22Rv1 (cell line): Measurements from ENCODE around the gene RBMS1.
A peak's percentile ranks its signal among the peaks of the same experiment; 100 is the strongest.

Source experiments
- H3K27ac ChIP-seq: fragments of 450-650 bp; 2 replicates; pipeline ENCODE4 v1.5.1; 2017
- ZFX ChIP-seq: fragments of 450-650 bp; IDR thresholded peaks from 2 replicates; pipeline ENCODE4 v1.6.1; 2017; ENCODE audit warnings: antibody characterized with exemption, borderline replicate concordance
- TF ChIP-seq, protein P1 (sequence below): fragments of 450-650 bp; IDR thresholded peaks from 2 replicates; pipeline ENCODE4 v1.5.1; 2017; ENCODE audit warnings: mild to moderate bottlenecking

RBMS1 gene

DNA sequence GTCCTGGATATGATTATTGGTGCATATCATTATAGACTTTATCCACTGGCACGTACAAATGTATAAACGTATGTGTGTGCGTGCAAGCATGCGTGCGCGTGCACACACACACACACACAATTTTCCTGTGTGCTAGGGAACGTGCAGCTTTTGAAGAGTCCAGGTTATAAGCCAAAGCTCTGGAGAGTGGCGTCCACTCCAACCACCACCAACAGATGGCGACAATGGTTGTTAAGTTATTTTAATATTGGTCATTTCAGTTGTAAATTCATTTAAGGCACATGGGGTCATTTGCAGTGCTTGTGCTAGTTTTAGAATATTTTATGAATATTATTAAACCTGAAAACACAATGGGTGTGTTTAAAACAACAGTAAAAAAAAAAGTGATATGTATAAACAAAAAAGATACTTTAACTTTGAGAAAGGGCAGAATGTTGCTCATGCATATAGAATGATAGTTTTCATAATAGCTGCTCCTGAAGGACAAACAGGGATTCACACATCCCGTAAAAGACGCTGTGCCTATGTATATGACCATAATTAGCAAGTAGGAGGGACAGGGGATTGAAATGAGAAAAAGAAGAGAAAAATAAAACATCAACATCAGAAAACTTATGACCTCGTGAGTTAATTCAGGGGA lies 169.3 kb downstream of the RBMS1 start:
- TF ChIP-seq, protein P1, sequence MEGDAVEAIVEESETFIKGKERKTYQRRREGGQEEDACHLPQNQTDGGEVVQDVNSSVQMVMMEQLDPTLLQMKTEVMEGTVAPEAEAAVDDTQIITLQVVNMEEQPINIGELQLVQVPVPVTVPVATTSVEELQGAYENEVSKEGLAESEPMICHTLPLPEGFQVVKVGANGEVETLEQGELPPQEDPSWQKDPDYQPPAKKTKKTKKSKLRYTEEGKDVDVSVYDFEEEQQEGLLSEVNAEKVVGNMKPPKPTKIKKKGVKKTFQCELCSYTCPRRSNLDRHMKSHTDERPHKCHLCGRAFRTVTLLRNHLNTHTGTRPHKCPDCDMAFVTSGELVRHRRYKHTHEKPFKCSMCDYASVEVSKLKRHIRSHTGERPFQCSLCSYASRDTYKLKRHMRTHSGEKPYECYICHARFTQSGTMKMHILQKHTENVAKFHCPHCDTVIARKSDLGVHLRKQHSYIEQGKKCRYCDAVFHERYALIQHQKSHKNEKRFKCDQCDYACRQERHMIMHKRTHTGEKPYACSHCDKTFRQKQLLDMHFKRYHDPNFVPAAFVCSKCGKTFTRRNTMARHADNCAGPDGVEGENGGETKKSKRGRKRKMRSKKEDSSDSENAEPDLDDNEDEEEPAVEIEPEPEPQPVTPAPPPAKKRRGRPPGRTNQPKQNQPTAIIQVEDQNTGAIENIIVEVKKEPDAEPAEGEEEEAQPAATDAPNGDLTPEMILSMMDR, result peak; percentile 67
- no peak for TF ChIP-seq ZFX
- H3K27ac ChIP-seq, result no peak overlapping the region

DNA sequence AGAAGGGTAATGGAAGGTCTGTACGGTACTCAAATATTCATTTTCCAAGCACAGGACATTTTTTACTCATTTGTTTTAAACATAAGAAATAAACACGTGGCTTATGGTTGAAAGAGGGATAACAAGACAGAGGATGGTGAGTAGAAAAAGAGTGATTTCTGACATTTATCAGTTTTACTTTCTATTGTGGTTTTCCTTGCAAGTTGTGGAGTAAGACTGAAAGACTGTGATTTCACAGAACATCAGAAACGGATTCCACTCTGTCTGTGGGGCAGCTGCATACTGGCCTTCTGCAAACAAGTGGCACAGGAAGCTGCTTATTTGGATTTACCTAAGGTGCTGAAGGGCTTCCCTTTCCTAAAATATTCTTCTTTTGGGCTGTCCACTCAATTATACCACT lies 171.3 kb downstream of the RBMS1 start:
- no peak overlapping the region for H3K27ac ChIP-seq
- TF ChIP-seq, protein P1, result no peak
- no peak for TF ChIP-seq ZFX

DNA sequence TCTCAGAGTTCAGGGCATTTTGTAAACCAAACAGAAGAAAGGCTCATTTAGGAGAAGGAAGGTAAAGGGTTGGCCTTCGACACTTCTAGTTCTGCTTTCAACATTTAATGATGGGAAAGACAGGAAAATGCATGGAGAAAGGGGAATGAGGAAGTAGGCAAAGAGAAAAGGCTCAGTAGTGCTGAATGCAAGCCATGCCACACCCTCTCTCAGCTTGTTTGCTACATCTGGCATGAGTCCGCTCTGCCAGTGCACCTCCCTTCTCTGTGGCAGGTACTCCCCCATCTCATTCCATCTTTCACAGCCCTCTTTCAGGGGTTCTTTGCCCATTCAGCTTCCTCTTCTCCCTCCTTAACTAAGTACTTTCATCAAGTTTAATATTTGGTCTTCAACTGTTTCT lies 172.6 kb downstream of the RBMS1 start:
- TF ChIP-seq, protein P1, result no peak
- TF ChIP-seq ZFX, result no peak
- H3K27ac ChIP-seq, result no peak overlapping the region

DNA sequence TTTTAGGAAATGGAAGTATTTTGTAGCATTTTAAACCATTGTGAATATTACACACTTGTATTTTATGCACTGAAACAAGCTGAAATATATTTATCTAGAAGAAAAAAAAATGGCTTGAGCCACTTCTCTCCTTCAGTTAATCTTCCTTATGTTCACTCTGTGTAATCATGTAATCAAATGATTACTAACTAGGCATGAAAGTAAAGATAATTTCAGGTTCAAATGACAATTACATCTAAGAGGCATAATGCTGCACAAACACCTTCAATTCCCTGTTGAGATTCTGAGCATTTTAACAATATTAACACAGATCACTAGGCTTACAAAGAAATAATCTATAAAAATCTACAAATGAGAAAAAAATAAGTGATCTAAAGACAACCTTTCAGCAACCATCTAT lies 173.9 kb downstream of the RBMS1 start:
- H3K27ac ChIP-seq, result no peak overlapping the region
- no peak for TF ChIP-seq ZFX
- TF ChIP-seq, protein P1, result no peak

DNA sequence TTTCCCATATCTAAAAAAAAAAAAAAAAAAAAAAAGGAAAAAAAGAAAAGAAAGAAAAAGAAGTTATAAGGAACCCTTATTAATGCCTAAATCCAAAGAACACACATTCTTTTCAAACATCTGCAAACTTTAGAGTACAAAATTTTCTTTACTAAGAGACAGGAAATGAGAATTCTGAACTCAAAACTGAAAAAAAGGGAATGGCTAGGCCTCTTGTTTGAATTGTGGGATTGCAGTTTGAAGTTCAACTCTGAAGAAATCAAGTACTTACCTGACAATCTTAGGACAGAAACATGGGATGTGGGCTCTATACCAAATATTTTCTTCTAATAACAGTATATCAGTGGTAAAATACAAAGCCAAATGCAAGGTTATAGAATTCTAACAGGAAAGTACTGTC lies 175.4 kb downstream of the RBMS1 start:
- no peak overlapping the region for H3K27ac ChIP-seq

DNA sequence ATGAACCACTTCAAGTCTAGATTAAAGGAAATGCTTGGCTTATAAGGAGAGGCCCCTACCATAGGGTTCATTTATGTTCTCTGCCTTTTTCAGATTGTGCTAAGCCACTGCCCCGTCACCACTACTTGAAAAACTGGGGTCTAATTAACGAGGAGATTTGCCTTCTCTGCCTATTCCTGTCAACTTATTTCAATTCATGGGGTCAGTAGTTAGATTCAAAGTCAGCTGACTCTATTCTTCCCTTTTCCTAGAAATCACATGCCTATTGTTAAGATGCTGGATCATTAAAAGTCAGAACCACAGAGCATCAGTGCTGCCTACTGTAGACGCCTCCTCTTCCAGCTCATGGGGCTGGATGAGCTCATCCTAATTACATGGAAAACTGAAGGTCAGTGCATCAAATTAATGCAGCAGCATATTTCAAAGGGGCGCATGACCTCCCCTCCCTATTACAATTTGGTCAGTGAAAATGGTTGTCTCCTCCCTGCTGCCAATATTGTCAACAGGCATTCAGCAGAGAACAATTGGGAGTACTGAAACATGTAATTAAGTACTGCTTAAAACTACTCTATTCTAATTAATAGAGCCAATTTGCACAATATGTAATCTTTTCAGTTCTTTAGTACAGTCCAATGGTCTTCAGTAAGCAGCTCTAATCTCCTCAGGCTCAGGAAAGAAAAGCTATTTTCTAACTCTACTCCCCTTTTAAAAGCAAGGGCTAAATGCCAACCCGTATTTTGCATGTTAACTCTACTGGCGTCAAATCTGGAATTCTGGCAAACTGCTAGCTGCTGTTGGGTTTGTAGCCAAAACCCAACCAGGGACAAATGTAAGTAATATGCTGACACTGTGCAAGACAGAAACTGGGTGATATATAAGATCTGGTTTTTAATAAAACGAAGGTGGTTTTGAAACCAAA lies 176.2 kb downstream of the RBMS1 start:
- TF ChIP-seq ZFX, result no peak
- TF ChIP-seq, protein P1, result no peak

More for the DNA sequence above, 175.4 kb downstream of the RBMS1 start:
- no peak for TF ChIP-seq ZFX
- TF ChIP-seq, protein P1, result no peak

DNA sequence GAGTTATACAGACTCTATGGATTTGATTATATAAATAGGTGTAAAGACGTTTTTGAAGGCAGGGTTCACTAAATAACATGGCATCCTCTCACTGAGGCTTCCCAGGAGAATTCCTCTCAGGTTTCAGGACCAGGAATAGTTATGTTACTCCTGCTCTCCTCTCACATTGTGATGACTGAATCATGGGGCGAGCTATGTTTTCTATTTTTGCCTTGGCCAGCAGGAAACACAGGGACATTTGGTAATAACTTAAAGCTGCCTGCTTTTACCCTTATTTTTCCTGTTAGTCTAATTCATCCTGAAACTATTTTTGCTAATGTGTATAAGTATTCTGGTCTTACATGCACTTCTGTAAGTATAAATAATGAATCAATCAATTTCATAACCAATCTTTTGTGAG lies 178.3 kb downstream of the RBMS1 start:
- no peak overlapping the region for H3K27ac ChIP-seq
- TF ChIP-seq, protein P1, result no peak
- TF ChIP-seq ZFX, result no peak

More for the DNA sequence above, 176.2 kb downstream of the RBMS1 start:
- H3K27ac ChIP-seq, result no peak overlapping the region
